CD14-positive monocyte (primary cell): ENCODE results near the gene PORCN. TPM values are rescaled to one million over a fixed set of nuclear protein-coding genes. Genes with fewer than 3 reads are reported as not detected.

Experiments used
- DNase-seq, 3 donors: peaks; one replicate each; pipeline ENCODE4 v3.0.0-alpha.2; 2011 to 2022
- H2AFZ ChIP-seq: 2 replicates; pipeline ENCODE4 v1.6.0; 2012; ENCODE audit warnings: mild to moderate bottlenecking, low read depth, low read length, inconsistent platforms; ENCODE audit not compliant: insufficient read depth, poor library complexity, severe bottlenecking
- H3K27ac ChIP-seq, 2 donors: 1 replicate in 1 of 2; 2 replicates in 1 of 2; pipeline ENCODE4 v1.5.1; 2012 to 2013; ENCODE audit warnings: low read length in 2 of 2, control low read depth in 1 of 2, inconsistent platforms in 1 of 2, low read depth in 1 of 2, mild to moderate bottlenecking in 1 of 2
- H3K27me3 ChIP-seq, 2 donors: one replicate each; pipeline versions ENCODE4 v1.6.0 to v1.6.1; 2011 to 2013; ENCODE audit warnings: low read length in 2 of 2; ENCODE audit not compliant: control insufficient read depth in 2 of 2, insufficient read depth in 2 of 2
- H3K36me3 ChIP-seq, 2 donors: replicated peaks in 1 of 2; 1 replicate in 1 of 2; 2 replicates in 1 of 2; pipeline versions ENCODE4 v1.5.1 to v1.6.1; 2012 to 2013; ENCODE audit warnings: low read length in 2 of 2, control low read depth in 1 of 2, inconsistent platforms in 1 of 2, mild to moderate bottlenecking in 1 of 2; ENCODE audit not compliant: insufficient read depth in 2 of 2, control insufficient read depth in 1 of 2
- H3K4me1 ChIP-seq, 2 donors: 1 replicate in 1 of 2; 2 replicates in 1 of 2; pipeline versions ENCODE4 v1.5.1 to v1.6.1; 2012 to 2013; ENCODE audit warnings: low read length in 2 of 2, control low read depth in 1 of 2, inconsistent platforms in 1 of 2, mild to moderate bottlenecking in 1 of 2, moderate library complexity in 1 of 2; ENCODE audit not compliant: insufficient read depth in 2 of 2, control insufficient read depth in 1 of 2
- H3K4me2 ChIP-seq: replicated peaks from 2 replicates; pipeline ENCODE3; 2012; ENCODE audit warnings: low read length, moderate library complexity, mild to moderate bottlenecking; ENCODE audit not compliant: poor library complexity, severe bottlenecking; ENCODE audit errors: extremely low read depth
- H3K4me3 ChIP-seq, 3 experiments: fragments of 200-600 bp in 1 of 3; sonication (generic) in 1 of 3; replicated peaks in 1 of 3; 1 replicate in 2 of 3; 2 replicates in 1 of 3; pipeline ENCODE4 v1.5.1; 2011 to 2013; ENCODE audit warnings: low read length in 3 of 3, mild to moderate bottlenecking in 3 of 3, control low read depth in 2 of 3, low read depth in 2 of 3, inconsistent platforms in 1 of 3, moderate library complexity in 1 of 3
- H3K79me2 ChIP-seq: 2 replicates; pipeline ENCODE4 v1.6.0; 2012; ENCODE audit warnings: mild to moderate bottlenecking, control low read depth, inconsistent platforms, low read length, moderate library complexity; ENCODE audit not compliant: insufficient read depth
- H3K9ac ChIP-seq: 2 replicates; pipeline ENCODE4 v1.6.0; 2017; ENCODE audit warnings: low read length, mild to moderate bottlenecking; ENCODE audit not compliant: insufficient read depth, poor library complexity, severe bottlenecking
- H3K9me3 ChIP-seq, 2 donors: replicated peaks in 1 of 2; 1 replicate in 1 of 2; 2 replicates in 1 of 2; pipeline versions ENCODE4 v1.5.1 to v1.6.1; 2012 to 2013; ENCODE audit warnings: low read length in 2 of 2, control low read depth in 1 of 2; ENCODE audit not compliant: control insufficient read depth in 1 of 2, insufficient read depth in 1 of 2
- H4K20me1 ChIP-seq: 2 replicates; pipeline ENCODE4 v1.6.0; 2012; ENCODE audit warnings: mild to moderate bottlenecking, low read length, control low read depth, moderate library complexity; ENCODE audit not compliant: insufficient read depth
- H3K27ac Mint-ChIP-seq, 7 donors: one replicate each; pipeline ENCODE4 v1.8.0; 2020; ENCODE audit warnings: mild to moderate bottlenecking in 7 of 7, mixed read lengths in 7 of 7, moderate library complexity in 6 of 7, inconsistent platforms in 2 of 7
- H3K27me3 Mint-ChIP-seq, 3 donors: one replicate each; pipeline ENCODE4 v1.8.0; 2021 to 2022; ENCODE audit warnings: low read depth in 3 of 3, mild to moderate bottlenecking in 3 of 3, mixed read lengths in 3 of 3, moderate library complexity in 3 of 3, inconsistent platforms in 1 of 3
- H3K36me3 Mint-ChIP-seq, 2 donors: one replicate each; pipeline ENCODE4 v1.8.0; 2020; ENCODE audit warnings: mixed read lengths in 2 of 2, inconsistent platforms in 1 of 2, mild to moderate bottlenecking in 1 of 2
- H3K4me1 Mint-ChIP-seq: one replicate; pipeline ENCODE4 v1.8.0; 2020; ENCODE audit warnings: mild to moderate bottlenecking, mixed read lengths
- H3K4me3 Mint-ChIP-seq, 2 donors: one replicate each; pipeline ENCODE4 v1.8.0; 2020; ENCODE audit warnings: mild to moderate bottlenecking in 2 of 2, mixed read lengths in 2 of 2, moderate library complexity in 1 of 2
- H3K9me3 Mint-ChIP-seq, 7 donors: one replicate each; pipeline ENCODE4 v1.8.0; 2020 to 2022; ENCODE audit warnings: mixed read lengths in 7 of 7, mild to moderate bottlenecking in 6 of 7, moderate library complexity in 6 of 7, inconsistent platforms in 2 of 7
- WGBS: methylation state at CpG from one replicate; pipeline ENCODE4 v1.1.5; 2013; ENCODE audit warnings: missing lambda C conversion rate; ENCODE audit not compliant: insufficient coverage; 5-methylcytosine and 5-hydroxymethylcytosine counted together
- intact Hi-C, 2 donors: fragments of 100-400 bp; cut with micrococcal nuclease; formaldehyde crosslinking; loops; one replicate each; pipeline versions ENCODE4 v1.15.0 to v1.15.1; 2023
- polyA plus RNA-seq, 3 donors: library from polyadenylated mRNA; depleted of rRNA in 1 of 3; unstranded in 2 of 3; stranded (reverse) in 1 of 3; fragments of 300-500 nt in 2 of 3; fragments of >200 nt in 1 of 3; fragmentation: Illumina TruSeq in 2 of 3; gene quantifications; 1 replicate in 2 of 3; 2 replicates in 1 of 3; pipeline ENCODE4 v1.2.3, GENCODE V29; 2012 to 2021
- TF ChIP-seq, protein P1 (sequence below): fragments of 200-600 bp; IDR thresholded peaks from one replicate; pipeline ENCODE4 v1.8.0; 2022; ENCODE audit warnings: antibody characterized with exemption, mild to moderate bottlenecking

PORCN gene
- polyA plus RNA-seq, 3 donors = 7.5 to 10.5 (median 7.8) TPM

GRCh38 chrX:48521353-48522243 lies 12.8 kb downstream of the PORCN start, which contains the start of gene EBP:
Gene EBP (plus strand): TSS chrX:48521808. CDS start chrX:48523772, 1,964 bp downstream.
- Histone ChIP-seq H3K9ac (peak within 1 kb of the TSS; percentile 78), H3K4me2 (peak within 1 kb of the TSS; percentile 77), H3K27me3 (no peaks in the 10 kb centered on the region), H4K20me1 (no peaks in the 10 kb centered on the region), H3K4me3 (peak within 1 kb of the TSS; percentile 53 to 82 (median 66)), H3K27ac (peak within 1 kb of the TSS in 1 of 2 donors; percentile 80), H3K9me3 (no peaks in the 10 kb centered on the region), H3K79me2 (peaks cover 15% of the 10 kb centered on the region), H2AFZ (peak within 1 kb of the TSS; percentile 74), H3K36me3 (peaks cover 0 to 4% of the 10 kb centered on the region in 2 donors), H3K4me1 (peaks cover 13 to 22% of the 10 kb centered on the region in 2 donors)
- WGBS = 0% methylated on average over 16 of the region's 66 CpGs
- H3K4me1 Mint-ChIP-seq = peaks cover 20% of the 10 kb centered on the region
- H3K27me3 Mint-ChIP-seq = peaks cover 0 to 3% (median 0%) of the 10 kb centered on the region in 3 donors
- H3K27ac Mint-ChIP-seq = peak within 1 kb of the TSS; percentile 46 to 94 (median 88)
- DNase-seq = peak; percentile 78 to 83 (median 81)
- intact Hi-C loops = no loop called here
- TF ChIP-seq, protein P1, sequence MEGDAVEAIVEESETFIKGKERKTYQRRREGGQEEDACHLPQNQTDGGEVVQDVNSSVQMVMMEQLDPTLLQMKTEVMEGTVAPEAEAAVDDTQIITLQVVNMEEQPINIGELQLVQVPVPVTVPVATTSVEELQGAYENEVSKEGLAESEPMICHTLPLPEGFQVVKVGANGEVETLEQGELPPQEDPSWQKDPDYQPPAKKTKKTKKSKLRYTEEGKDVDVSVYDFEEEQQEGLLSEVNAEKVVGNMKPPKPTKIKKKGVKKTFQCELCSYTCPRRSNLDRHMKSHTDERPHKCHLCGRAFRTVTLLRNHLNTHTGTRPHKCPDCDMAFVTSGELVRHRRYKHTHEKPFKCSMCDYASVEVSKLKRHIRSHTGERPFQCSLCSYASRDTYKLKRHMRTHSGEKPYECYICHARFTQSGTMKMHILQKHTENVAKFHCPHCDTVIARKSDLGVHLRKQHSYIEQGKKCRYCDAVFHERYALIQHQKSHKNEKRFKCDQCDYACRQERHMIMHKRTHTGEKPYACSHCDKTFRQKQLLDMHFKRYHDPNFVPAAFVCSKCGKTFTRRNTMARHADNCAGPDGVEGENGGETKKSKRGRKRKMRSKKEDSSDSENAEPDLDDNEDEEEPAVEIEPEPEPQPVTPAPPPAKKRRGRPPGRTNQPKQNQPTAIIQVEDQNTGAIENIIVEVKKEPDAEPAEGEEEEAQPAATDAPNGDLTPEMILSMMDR = no peak
- H3K4me3 Mint-ChIP-seq = peak within 1 kb of the TSS; percentile 87 to 94
- peaks cover 0 to 13% (median 2%) of the 10 kb centered on the region in 7 donors for H3K9me3 Mint-ChIP-seq
- H3K36me3 Mint-ChIP-seq = peaks cover 3 to 8% of the 10 kb centered on the region in 2 donors

DNA sequence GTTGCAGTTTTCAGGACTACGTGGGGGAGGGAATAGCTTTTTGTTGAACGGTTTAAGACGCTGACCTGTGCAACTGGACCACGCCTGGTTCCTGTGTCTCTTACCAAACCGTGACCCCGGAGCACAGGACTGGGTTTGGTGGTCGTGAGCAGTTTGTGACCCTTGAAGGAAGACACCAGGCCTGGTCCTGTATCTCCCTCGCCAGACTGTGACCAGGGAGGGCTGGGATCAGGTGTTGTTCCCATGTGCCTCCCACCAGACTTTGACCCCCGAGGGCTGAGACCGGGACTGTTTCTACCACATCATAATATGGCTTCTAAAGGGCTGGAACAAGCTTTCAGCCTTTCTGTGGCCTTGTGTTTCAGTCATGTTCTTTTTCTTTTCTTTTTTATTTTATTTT lies 13.5 kb downstream of the PORCN start:
- H3K4me3 ChIP-seq = peak overlapping the region; percentile 53 to 82 (median 66)
- peaks cover 7 to 15% of the 10 kb centered on the region in 2 donors for H3K36me3 Mint-ChIP-seq
- H3K9ac ChIP-seq = peak overlapping the region; percentile 78
- H3K36me3 ChIP-seq = peaks cover 5 to 9% of the 10 kb centered on the region in 2 donors
- peak overlapping the region; percentile 77 for H3K4me2 ChIP-seq
- WGBS = 5% methylated on average over 10 of the region's 10 CpGs
- no peak for DNase-seq
- peak overlapping the region in 1 of 2 donors; percentile 80 for H3K27ac ChIP-seq
- no peaks in the 10 kb centered on the region for H3K27me3 ChIP-seq
- H3K4me3 Mint-ChIP-seq = peak overlapping the region; percentile 87 to 94
- H3K27me3 Mint-ChIP-seq = no peaks in the 10 kb centered on the region
- intact Hi-C loops = no loop called here
- H3K79me2 ChIP-seq = peaks cover 15% of the 10 kb centered on the region
- no peaks in the 10 kb centered on the region for H3K9me3 ChIP-seq
- TF ChIP-seq, protein P1 = no peak
- peak overlapping the region; percentile 11 to 94 (median 87) for H3K27ac Mint-ChIP-seq
- peaks cover 20% of the 10 kb centered on the region for H3K4me1 Mint-ChIP-seq
- peaks cover 13 to 22% of the 10 kb centered on the region in 2 donors for H3K4me1 ChIP-seq
- no peaks in the 10 kb centered on the region for H4K20me1 ChIP-seq
- H3K9me3 Mint-ChIP-seq = peaks cover 0 to 13% (median 2%) of the 10 kb centered on the region in 7 donors
- peak overlapping the region; percentile 74 for H2AFZ ChIP-seq
